Activated B cell treated with CpG ODN at 0.5 μM for 24 hours (primary cell): Measurements from ENCODE around the gene PCNX1. TPM values are rescaled to one million over a fixed set of nuclear protein-coding genes. Genes with fewer than 3 reads are reported as not detected.
A peak's percentile ranks its signal among the peaks of the same experiment; 100 is the strongest.

Experiments used
- ATAC-seq: fragments of 200-7000 bp; cut with Tn5 transposase; one replicate; pipeline ENCODE4 v1.10.0; 2021; ENCODE audit warnings: low read depth, mild to moderate bottlenecking, moderate library complexity
- CTCF ChIA-PET: fragments of 350-600 bp; sonication (Branson Sonifier 250); formaldehyde crosslinking; loops from one replicate; lab custom pipeline; 2021; ENCODE audit warnings: antibody characterized with exemption; lab: Charles Lee
- POLR2A ChIA-PET: fragments of 350-600 bp; sonication (Branson Sonifier 250); formaldehyde crosslinking; loops from one replicate; lab custom pipeline; 2021; ENCODE audit warnings: antibody characterized with exemption; lab: Charles Lee
- DNase-seq: peaks from one replicate; pipeline ENCODE4 v3.0.0; 2022
- H3K27ac Mint-ChIP-seq: one replicate; pipeline ENCODE4 v1.8.0; 2020; ENCODE audit warnings: mixed read lengths
- H3K27me3 Mint-ChIP-seq: one replicate; pipeline ENCODE4 v1.8.0; 2021; ENCODE audit warnings: mixed read lengths
- H3K36me3 Mint-ChIP-seq: one replicate; pipeline ENCODE4 v1.8.0; 2021; ENCODE audit warnings: low read depth, mixed read lengths
- H3K4me1 Mint-ChIP-seq: one replicate; pipeline ENCODE4 v1.8.0; 2021; ENCODE audit warnings: mixed read lengths
- H3K4me3 Mint-ChIP-seq: one replicate; pipeline ENCODE4 v1.8.0; 2020; ENCODE audit warnings: mild to moderate bottlenecking, mixed read lengths
- H3K9me3 Mint-ChIP-seq: one replicate; pipeline ENCODE4 v1.8.0; 2020; ENCODE audit warnings: mixed read lengths
- CTCF ChIP-seq: fragments of 200-600 bp; IDR thresholded peaks from one replicate; pipeline ENCODE4 v1.8.0; 2022; ENCODE audit warnings: antibody characterized with exemption, mild to moderate bottlenecking
- intact Hi-C: fragments of 100-400 bp; cut with micrococcal nuclease; formaldehyde crosslinking; loops from one replicate; pipeline ENCODE4 v1.15.1; 2024
- total RNA-seq: library from RNA; stranded (reverse); gene quantifications from 2 replicates; pipeline ENCODE4 v1.2.3, GENCODE V29; 2022

Gene PCNX1
- total RNA-seq, 1 donor from 2014 or later: 64.7 TPM

- ChIA-PET POLR2A (no interaction called here), CTCF (interaction anchor here (1.9 kb wide), 1 partner anchor 13 kb away, joined by 4 read pairs; the partner anchor contains the start of gene PCNX1)
- no peak for ATAC-seq
- intact Hi-C loops: loop anchor here (2.0 to 5.0 kb wide), 2 partner anchors 14 to 37 kb away; no protein-coding TSS in a partner anchor
- no peak for DNase-seq
- no peaks in the 10 kb centered on the region for H3K9me3 Mint-ChIP-seq
- no peak overlapping the region for H3K4me3 Mint-ChIP-seq
- peaks cover 72% of the 10 kb centered on the region for H3K4me1 Mint-ChIP-seq
- H3K27me3 Mint-ChIP-seq: no peaks in the 10 kb centered on the region
- no peak for TF ChIP-seq CTCF
- H3K27ac Mint-ChIP-seq: no peak overlapping the region
- H3K36me3 Mint-ChIP-seq: peaks cover 16% of the 10 kb centered on the region
Measured at GRCh38 chr14:70920608-70921007, 13.3 kb downstream of the PCNX1 start.

GRCh38 chr14:70921669-70922068 lies 14.4 kb downstream of the PCNX1 start:
- no peak overlapping the region for H3K4me3 Mint-ChIP-seq
- intact Hi-C loops: loop anchor here (2.0 to 5.0 kb wide), 2 partner anchors 13 to 36 kb away; no protein-coding TSS in a partner anchor
- H3K27ac Mint-ChIP-seq: no peak overlapping the region
- H3K36me3 Mint-ChIP-seq: peaks cover 9% of the 10 kb centered on the region
- no peaks in the 10 kb centered on the region for H3K9me3 Mint-ChIP-seq
- no peak for DNase-seq
- no peak for TF ChIP-seq CTCF
- no peaks in the 10 kb centered on the region for H3K27me3 Mint-ChIP-seq
- ATAC-seq: no peak
- ChIA-PET CTCF (interaction anchor here (1.9 kb wide), 1 partner anchor 14 kb away, joined by 4 read pairs; the partner anchor contains the start of gene PCNX1), POLR2A (no interaction called here)
- H3K4me1 Mint-ChIP-seq: peaks cover 70% of the 10 kb centered on the region

GRCh38 chr14:70924521-70924920 lies 17.3 kb downstream of the PCNX1 start:
- DNase-seq (no peak), ATAC-seq (peak; percentile 42)
- Mint-ChIP-seq H3K9me3 (no peaks in the 10 kb centered on the region), H3K36me3 (no peaks in the 10 kb centered on the region), H3K27ac (no peak overlapping the region), H3K4me1 (peaks cover 45% of the 10 kb centered on the region), H3K4me3 (no peak overlapping the region), H3K27me3 (no peaks in the 10 kb centered on the region)
- CTCF ChIA-PET: interaction anchor here (1.3 kb wide), 1 partner anchor 18 kb away, joined by 4 read pairs; no protein-coding TSS in a partner anchor
- POLR2A ChIA-PET: no interaction called here
- intact Hi-C loops: loop anchor here (5.0 kb wide), 1 partner anchor 33 kb away; no protein-coding TSS in a partner anchor
- no peak for TF ChIP-seq CTCF

- no peak for DNase-seq
- intact Hi-C loops: no loop called here
- Mint-ChIP-seq H3K36me3 (no peaks in the 10 kb centered on the region), H3K4me3 (no peak overlapping the region), H3K4me1 (peaks cover 32% of the 10 kb centered on the region), H3K27ac (no peak overlapping the region), H3K9me3 (no peaks in the 10 kb centered on the region), H3K27me3 (no peaks in the 10 kb centered on the region)
- ChIA-PET CTCF (interaction anchor here (1.7 kb wide), 1 partner anchor 19 kb away, joined by 6 read pairs; the partner anchor contains the start of gene PCNX1), POLR2A (no interaction called here)
- ATAC-seq: no peak
- TF ChIP-seq CTCF: no peak
Measured at GRCh38 chr14:70926235-70926830, 19.1 kb downstream of the PCNX1 start.

GRCh38 chr14:70931008-70931407 lies 23.7 kb downstream of the PCNX1 start:
- TF ChIP-seq CTCF: no peak
- ATAC-seq (no peak), DNase-seq (no peak)
- Mint-ChIP-seq H3K4me3 (no peak overlapping the region), H3K27me3 (no peaks in the 10 kb centered on the region), H3K36me3 (peaks cover 2% of the 10 kb centered on the region), H3K9me3 (no peaks in the 10 kb centered on the region), H3K27ac (no peak overlapping the region), H3K4me1 (peaks cover 29% of the 10 kb centered on the region)
- intact Hi-C loops: no loop called here
- POLR2A ChIA-PET: no interaction called here
- CTCF ChIA-PET: interaction anchor here (0.9 kb wide), 1 partner anchor 24 kb away, joined by 3 read pairs; the partner anchor contains the start of gene PCNX1
